WERI-Rb-1 (cell line): ENCODE results near the gene PCNA.

ENCODE experiments used
- DNase-seq: peaks from one replicate; pipeline ENCODE4 v3.0.0-alpha.2; 2020
- H3K27ac ChIP-seq: fragments of 250-450 bp; sonication (Bioruptor Pico); 2 replicates; pipeline ENCODE4 v1.5.1; 2020; ENCODE audit warnings: mild to moderate bottlenecking, moderate library complexity
- H3K27me3 ChIP-seq: fragments of 250-450 bp; sonication (Bioruptor Pico); 2 replicates; pipeline ENCODE4 v1.5.1; 2021; ENCODE audit warnings: mild to moderate bottlenecking, low read depth, moderate library complexity; ENCODE audit not compliant: insufficient read depth, severe bottlenecking
- H3K36me3 ChIP-seq: fragments of 250-450 bp; sonication (Bioruptor Pico); 2 replicates; pipeline ENCODE4 v1.5.1; 2020; ENCODE audit warnings: mild to moderate bottlenecking, moderate library complexity
- H3K4me3 ChIP-seq: 2 replicates; pipeline ENCODE4 v1.5.1; 2011; ENCODE audit warnings: low read depth, mild to moderate bottlenecking, control low read depth, low read length
- H3K9me3 ChIP-seq: fragments of 250-450 bp; sonication (Bioruptor Pico); 2 replicates; pipeline ENCODE4 v1.5.1; 2021; ENCODE audit warnings: mild to moderate bottlenecking, moderate library complexity; ENCODE audit not compliant: severe bottlenecking
- TF ChIP-seq, protein P1 (sequence below): IDR thresholded peaks from 2 replicates; pipeline ENCODE4 v1.5.1; 2011; ENCODE audit warnings: low read depth, mild to moderate bottlenecking, control low read depth, inconsistent platforms, low read length

PCNA gene

DNA sequence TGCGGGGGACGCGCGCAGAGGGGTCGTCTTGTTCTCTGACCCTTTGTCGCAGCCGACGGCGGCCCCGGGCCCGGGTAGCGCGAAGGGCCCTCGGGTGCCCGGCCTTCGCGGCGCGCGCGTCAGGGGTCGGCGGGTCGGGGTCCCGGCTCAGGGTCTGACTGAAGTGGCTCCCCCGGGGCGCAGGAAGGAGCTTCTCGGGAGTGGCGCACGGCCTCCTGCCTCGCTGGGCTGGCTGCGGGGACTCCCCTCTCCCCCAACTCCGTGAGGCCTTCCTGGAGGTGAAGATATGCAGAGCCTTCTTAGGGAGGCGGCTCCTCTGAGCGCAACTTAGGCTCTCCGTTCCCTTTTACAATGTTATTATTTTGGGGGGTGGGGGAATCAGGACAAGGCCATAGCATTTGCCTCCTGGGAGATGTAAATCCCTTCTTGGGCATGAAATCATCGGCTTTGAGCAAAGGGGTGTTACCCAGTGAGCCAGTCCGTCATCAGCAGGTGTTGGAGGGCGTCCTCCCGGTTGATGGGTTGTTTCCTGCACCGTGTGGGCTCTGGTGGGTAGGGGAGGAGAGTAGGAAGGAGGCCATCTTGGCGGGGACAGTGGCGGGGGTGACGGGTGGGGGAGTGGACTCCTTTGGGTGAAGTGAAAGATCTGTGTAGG is 7.6 kb upstream of the PCNA start:
- peaks cover 15% of the 10 kb centered on the region for H3K36me3 ChIP-seq
- TF ChIP-seq, protein P1, sequence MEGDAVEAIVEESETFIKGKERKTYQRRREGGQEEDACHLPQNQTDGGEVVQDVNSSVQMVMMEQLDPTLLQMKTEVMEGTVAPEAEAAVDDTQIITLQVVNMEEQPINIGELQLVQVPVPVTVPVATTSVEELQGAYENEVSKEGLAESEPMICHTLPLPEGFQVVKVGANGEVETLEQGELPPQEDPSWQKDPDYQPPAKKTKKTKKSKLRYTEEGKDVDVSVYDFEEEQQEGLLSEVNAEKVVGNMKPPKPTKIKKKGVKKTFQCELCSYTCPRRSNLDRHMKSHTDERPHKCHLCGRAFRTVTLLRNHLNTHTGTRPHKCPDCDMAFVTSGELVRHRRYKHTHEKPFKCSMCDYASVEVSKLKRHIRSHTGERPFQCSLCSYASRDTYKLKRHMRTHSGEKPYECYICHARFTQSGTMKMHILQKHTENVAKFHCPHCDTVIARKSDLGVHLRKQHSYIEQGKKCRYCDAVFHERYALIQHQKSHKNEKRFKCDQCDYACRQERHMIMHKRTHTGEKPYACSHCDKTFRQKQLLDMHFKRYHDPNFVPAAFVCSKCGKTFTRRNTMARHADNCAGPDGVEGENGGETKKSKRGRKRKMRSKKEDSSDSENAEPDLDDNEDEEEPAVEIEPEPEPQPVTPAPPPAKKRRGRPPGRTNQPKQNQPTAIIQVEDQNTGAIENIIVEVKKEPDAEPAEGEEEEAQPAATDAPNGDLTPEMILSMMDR: no peak
- H3K4me3 ChIP-seq: peak overlapping the region; percentile 92
- peak; percentile 69 for DNase-seq
- peak overlapping the region; percentile 85 for H3K27ac ChIP-seq
- no peaks in the 10 kb centered on the region for H3K9me3 ChIP-seq
- no peaks in the 10 kb centered on the region for H3K27me3 ChIP-seq

DNA sequence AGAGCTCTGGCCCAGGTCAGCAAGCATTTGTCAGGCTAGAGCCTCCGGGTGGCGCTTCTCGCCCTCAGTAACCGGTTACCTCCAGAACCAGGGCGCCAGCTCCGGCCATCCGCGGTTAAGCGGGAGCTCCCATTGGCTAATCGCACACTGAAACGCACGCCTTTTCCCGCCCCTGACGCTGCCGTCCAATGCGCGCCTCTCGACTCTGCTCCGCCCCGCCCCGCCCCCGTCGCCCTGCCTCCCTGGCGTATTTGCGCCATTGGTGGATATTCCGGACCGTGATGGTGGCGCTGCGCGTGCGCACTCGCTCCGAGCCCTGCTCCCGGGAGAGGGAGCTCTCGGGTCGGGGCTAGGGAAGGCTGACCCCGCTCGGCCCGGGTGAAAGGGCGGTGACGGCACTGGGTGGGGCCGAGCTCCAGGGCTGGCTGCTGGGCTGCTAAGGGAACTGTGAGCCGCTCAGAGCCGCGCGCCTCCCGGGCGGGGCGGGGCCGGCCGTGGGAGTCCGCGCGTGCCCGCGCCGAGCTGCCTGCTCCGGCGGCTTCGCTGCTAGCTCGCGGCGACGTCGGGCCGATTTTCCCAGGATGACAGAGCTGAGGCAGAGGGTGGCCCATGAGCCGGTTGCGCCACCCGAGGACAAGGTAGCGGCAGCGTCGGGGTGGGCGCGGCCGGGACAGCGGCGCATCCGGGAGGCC is 6.9 kb upstream of the PCNA start, which contains the start of gene CDS2:
CDS2 (plus strand) TSS at position 497 of the 692 bp plus-strand sequence; CDS start at position 582, 85 bp downstream.
- peaks cover 15% of the 10 kb centered on the region for H3K36me3 ChIP-seq
- TF ChIP-seq, protein P1: peak; percentile 56
- DNase-seq: peak; percentile 99
- H3K9me3 ChIP-seq: no peaks in the 10 kb centered on the region
- peak within 1 kb of the TSS; percentile 86 for H3K27ac ChIP-seq
- H3K4me3 ChIP-seq: peak within 1 kb of the TSS; percentile 92
- H3K27me3 ChIP-seq: no peaks in the 10 kb centered on the region

DNA sequence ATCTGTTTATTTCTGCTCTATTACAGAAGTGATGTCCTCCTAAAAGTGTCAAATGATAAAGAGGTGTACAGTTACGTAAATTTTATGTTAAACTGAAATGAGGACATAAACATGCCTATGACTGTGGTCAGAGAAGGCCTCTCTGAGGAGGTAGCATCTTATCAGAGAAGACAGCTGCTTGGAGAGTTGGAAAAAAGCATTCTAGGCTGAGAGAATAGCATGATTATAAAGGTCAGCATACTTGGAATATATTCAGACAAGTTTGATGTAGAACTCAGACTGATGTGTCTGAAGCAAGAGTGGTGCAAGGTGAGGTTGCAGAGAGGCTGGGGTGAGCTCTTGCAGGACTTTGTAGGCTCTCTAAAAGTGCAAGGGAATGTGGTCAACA is 3.1 kb upstream of the PCNA start:
- Histone ChIP-seq H3K36me3 (peaks cover 19% of the 10 kb centered on the region), H3K27me3 (no peaks in the 10 kb centered on the region), H3K9me3 (no peaks in the 10 kb centered on the region), H3K4me3 (no peak overlapping the region), H3K27ac (no peak overlapping the region)
- TF ChIP-seq, protein P1: no peak
- DNase-seq: no peak

DNA sequence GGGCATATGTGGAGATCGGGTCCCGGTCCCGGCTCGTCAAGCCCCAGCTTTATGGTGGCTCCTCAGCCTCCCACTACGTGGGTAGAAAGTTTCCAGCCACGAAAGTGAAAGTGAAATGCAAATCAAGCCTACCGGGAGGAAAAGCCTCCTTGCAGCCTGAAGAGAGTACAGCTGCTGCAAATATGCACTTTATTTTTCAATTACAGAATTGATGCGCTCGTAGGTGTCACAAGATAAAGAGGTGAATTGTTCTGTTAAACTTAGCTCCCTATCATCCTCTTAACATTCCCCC is 373 bp upstream of the PCNA start:
- Histone ChIP-seq H3K4me3 (peak overlapping the region; percentile 93), H3K9me3 (no peaks in the 10 kb centered on the region), H3K27ac (peak overlapping the region; percentile 61), H3K36me3 (peaks cover 46% of the 10 kb centered on the region), H3K27me3 (no peaks in the 10 kb centered on the region)
- TF ChIP-seq, protein P1: no peak
- no peak for DNase-seq

DNA sequence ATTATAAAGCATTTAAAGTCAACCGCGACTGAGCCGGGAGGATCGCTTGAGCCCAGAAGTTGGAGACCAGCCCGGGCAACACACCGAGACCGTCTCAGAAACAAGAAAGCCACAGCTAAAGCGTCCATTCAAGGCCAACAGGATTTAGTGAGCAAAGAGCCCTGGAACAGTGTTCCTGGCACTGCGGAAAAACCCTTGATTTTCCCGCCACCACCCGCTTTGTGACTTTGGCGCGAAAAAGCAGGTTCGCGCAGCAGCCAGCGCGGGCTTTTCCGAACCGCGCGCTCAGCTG is 669 bp downstream of the PCNA start:
- H3K27me3 ChIP-seq: no peaks in the 10 kb centered on the region
- H3K27ac ChIP-seq: peak overlapping the region; percentile 98
- H3K36me3 ChIP-seq: peaks cover 56% of the 10 kb centered on the region
- no peaks in the 10 kb centered on the region for H3K9me3 ChIP-seq
- no peak for DNase-seq
- peak overlapping the region; percentile 93 for H3K4me3 ChIP-seq
- TF ChIP-seq, protein P1: no peak
